Neural crest cell (in vitro differentiated cells): Measurements from ENCODE around the gene TSPAN18. TPM values are rescaled to one million over a fixed set of nuclear protein-coding genes. Genes with fewer than 3 reads are reported as not detected.

ENCODE experiments used
- DNase-seq: peaks from one replicate; pipeline ENCODE4 v3.0.0; 2021; ENCODE audit warnings: low read depth, mixed read lengths, low spot score
- H3K27ac Mint-ChIP-seq: one replicate; pipeline ENCODE4 v1.8.0; 2021; ENCODE audit warnings: mild to moderate bottlenecking, mixed read lengths; ENCODE audit not compliant: unreplicated experiment
- H3K27me3 Mint-ChIP-seq: 2 replicates; pipeline ENCODE4 v1.8.0; 2021; ENCODE audit warnings: low read depth, mild to moderate bottlenecking, mixed read lengths
- H3K36me3 Mint-ChIP-seq: 2 replicates; pipeline ENCODE4 v1.8.0; 2021; ENCODE audit warnings: low read depth, mild to moderate bottlenecking, mixed read lengths
- H3K4me1 Mint-ChIP-seq: 2 replicates; pipeline ENCODE4 v1.8.0; 2021; ENCODE audit warnings: mixed read lengths
- H3K4me3 Mint-ChIP-seq: one replicate; pipeline ENCODE4 v1.8.0; 2021; ENCODE audit warnings: mild to moderate bottlenecking, mixed read lengths
- H3K9me3 Mint-ChIP-seq: 2 replicates; pipeline ENCODE4 v1.8.0; 2021; ENCODE audit warnings: mixed read lengths
- CTCF ChIP-seq: fragments of 200-600 bp; sonication (generic); conservative IDR thresholded peaks from 2 replicates; pipeline ENCODE4 v1.5.0; 2021; ENCODE audit warnings: antibody characterized with exemption, mild to moderate bottlenecking
- total RNA-seq: library from RNA; stranded (reverse); gene quantifications from 2 replicates; pipeline ENCODE4 v1.2.1, GENCODE V29; 2021

Gene TSPAN18
- total RNA-seq, 1 donor from 2014 or later = 125 TPM

DNA sequence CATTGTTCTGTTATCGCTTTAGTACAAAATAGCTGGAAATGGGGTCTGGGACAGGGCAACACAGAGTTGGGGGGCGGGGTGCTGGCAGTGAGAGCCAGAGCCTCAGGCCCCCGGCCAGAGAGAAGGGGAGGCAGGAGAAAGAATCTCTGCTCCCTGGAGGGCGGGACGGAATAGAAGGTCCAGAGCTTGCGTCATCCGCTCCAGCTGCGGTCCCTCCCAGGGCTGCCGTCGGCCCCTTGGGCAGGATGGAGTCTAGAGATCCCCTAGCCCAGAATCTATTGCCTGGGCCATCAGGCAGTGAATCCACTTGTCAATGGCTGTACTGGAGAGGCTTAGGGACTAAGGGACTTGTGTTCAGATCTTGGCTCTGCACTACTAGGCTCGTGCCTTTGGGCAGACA lies 218.9 kb downstream of the TSPAN18 start:
- H3K4me1 Mint-ChIP-seq = peaks cover 65% of the 10 kb centered on the region
- TF ChIP-seq CTCF = no peak
- no peaks in the 10 kb centered on the region for H3K27me3 Mint-ChIP-seq
- H3K36me3 Mint-ChIP-seq = peaks cover 4% of the 10 kb centered on the region
- H3K4me3 Mint-ChIP-seq = peak overlapping the region; percentile 83
- DNase-seq = no peak
- H3K9me3 Mint-ChIP-seq = no peaks in the 10 kb centered on the region
- H3K27ac Mint-ChIP-seq = no peak overlapping the region

DNA sequence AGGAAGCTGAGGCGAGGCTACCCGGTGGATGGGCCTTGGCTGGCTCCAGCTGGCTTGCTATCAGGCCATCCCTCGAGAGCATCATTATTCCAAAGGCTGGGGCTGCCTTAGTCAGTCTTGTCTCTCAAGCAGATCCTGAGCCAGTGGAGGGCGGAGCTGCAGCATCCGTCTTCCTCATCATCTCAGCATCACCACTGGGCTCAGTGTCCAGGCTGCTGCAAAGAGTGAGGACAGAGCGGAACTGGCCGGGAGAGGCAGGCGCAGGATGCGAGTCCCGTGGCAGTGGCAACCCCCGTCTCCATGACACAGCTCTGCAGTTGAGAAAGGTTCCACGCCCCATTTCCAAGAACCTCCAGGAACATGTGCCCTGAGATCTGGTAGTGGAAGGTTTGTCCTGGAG lies 219.5 kb downstream of the TSPAN18 start:
- H3K36me3 Mint-ChIP-seq = peaks cover 4% of the 10 kb centered on the region
- H3K9me3 Mint-ChIP-seq = no peaks in the 10 kb centered on the region
- no peak for DNase-seq
- TF ChIP-seq CTCF = no peak
- H3K27ac Mint-ChIP-seq = peak overlapping the region; percentile 5
- peak overlapping the region; percentile 83 for H3K4me3 Mint-ChIP-seq
- peaks cover 64% of the 10 kb centered on the region for H3K4me1 Mint-ChIP-seq
- peaks cover 2% of the 10 kb centered on the region for H3K27me3 Mint-ChIP-seq

DNA sequence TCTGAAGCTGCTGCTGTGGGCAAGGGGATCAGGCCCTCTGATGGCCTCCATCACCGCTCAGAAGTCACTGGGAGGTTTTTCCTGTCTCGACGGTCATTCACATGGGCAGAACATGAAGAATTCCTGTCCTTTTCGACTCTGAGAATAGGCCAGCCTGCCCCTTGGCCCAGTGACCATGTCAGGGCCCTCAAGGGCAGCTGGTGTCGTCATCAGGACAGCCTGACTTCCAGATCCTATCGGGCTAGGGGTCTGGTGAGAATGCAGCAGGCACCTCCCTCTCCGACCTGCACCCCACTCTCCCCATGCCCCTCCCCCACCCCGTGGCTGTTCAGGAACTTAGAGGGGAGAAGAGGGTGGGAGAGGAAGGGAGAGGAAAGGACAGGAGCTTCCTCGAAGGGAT lies 220.4 kb downstream of the TSPAN18 start:
- Mint-ChIP-seq H3K27ac (peak overlapping the region; percentile 71), H3K27me3 (peaks cover 2% of the 10 kb centered on the region), H3K36me3 (peaks cover 4% of the 10 kb centered on the region), H3K4me3 (peak overlapping the region; percentile 95), H3K9me3 (no peaks in the 10 kb centered on the region), H3K4me1 (peaks cover 67% of the 10 kb centered on the region)
- no peak for TF ChIP-seq CTCF
- no peak for DNase-seq

GRCh38 chr11:44948155-44948554 lies 221.4 kb downstream of the TSPAN18 start:
- Mint-ChIP-seq H3K27me3 (peaks cover 2% of the 10 kb centered on the region), H3K4me3 (peak overlapping the region; percentile 95), H3K9me3 (no peaks in the 10 kb centered on the region), H3K4me1 (peaks cover 66% of the 10 kb centered on the region), H3K36me3 (peaks cover 4% of the 10 kb centered on the region), H3K27ac (no peak overlapping the region)
- TF ChIP-seq CTCF = no peak
- no peak for DNase-seq

GRCh38 chr11:44949160-44950030 lies 222.6 kb downstream of the TSPAN18 start:
- Mint-ChIP-seq H3K4me1 (peaks cover 62% of the 10 kb centered on the region), H3K9me3 (no peaks in the 10 kb centered on the region)

More at GRCh38 chr11:44949160-44950030, 222.6 kb downstream of the TSPAN18 start:
- peak; percentile 74 for TF ChIP-seq CTCF
- Mint-ChIP-seq H3K27me3 (peaks cover 5% of the 10 kb centered on the region), H3K27ac (peak overlapping the region; percentile 12), H3K36me3 (peaks cover 2% of the 10 kb centered on the region), H3K4me3 (peak overlapping the region; percentile 95)
- DNase-seq = peak; percentile 62
